Daoy (cell line): Measurements from ENCODE around the gene CDADC1. TPM values are rescaled to one million over a fixed set of nuclear protein-coding genes. Genes with fewer than 3 reads are reported as not detected.

Experiments used
- DNase-seq: peaks from one replicate; pipeline ENCODE4 v3.0.0-alpha.2; 2015; ENCODE audit warnings: low read depth
- total RNA-seq: library from RNA; depleted of rRNA; stranded (reverse); fragments of >200 nt; shearing (Covaris generic); gene quantifications from 2 replicates; pipeline ENCODE4 v1.2.3, GENCODE V29; 2014; rRNA removed

The CDADC1 gene
- total RNA-seq = 0.80 and 30.1 TPM in 2 replicates

DNA sequence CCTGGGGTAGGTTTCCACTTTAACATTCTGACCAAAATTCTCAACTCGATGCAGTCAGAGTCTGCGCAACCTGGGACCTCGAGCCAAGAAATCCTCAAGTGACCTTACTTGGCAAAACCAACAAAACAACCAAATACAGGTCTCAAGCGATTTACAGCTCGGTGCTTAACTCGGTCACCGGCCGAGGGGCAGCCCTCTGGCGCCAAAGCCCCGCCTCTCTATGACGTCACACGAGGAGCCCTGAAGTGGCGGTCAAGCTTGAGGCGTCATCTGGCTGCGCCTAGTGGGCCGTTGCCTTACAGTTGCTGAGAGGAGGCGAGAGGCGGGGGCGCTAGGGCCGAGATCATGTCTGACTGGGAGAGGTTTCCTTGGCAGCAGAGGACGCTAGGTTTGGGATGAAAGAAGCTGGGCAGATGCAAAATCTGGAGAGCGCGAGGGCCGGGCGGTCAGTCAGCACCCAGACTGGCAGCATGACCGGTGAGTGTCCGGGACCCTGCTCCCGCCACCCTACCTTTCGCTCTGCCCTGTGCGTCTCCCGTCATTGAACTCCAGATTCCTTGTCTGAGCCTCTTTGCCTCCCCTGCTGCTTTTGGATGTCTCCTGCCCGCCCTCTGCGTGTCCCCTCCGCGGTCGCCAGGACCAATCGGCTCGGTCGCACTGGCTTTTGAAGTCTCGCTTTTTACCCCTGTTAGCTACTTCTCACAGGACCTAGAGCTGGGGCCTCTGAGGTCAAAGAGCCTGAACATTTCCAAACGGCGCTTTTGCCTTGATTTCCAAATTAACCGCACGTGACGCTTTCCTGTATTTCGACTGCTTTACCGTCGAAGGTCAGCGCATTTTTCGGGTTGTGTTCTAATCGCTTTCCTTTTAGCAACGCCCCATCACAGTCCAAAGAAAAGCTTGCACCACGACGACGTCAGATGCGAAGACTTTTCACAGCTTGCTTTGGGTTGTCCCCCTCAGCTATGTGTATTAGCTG, at the start of gene CDADC1:
TSS of gene CDADC1 (plus strand) at position 283 of the 979 bp plus-strand sequence. CDS start at position 396, 113 bp downstream.
- DNase-seq = peak; percentile 95

DNA sequence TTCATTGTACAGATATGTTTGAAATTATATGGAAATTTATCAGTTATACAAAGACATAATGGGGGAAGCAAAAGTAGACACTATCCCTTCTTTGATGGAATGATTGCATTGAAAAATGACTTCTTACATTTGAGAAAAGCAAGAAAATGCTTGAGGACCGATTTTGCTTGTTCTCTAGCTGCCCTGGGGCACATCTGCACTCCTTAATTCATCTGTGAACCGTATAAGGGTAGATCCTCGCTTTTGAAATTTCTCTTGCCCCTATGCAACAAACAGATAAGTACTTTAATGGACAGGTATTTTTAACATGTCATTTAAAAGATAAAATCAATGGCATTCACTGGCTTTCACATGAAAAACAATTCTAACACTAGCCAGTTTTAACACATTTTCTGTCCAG, 41.1 kb upstream of the CDADC1 start:
- DNase-seq = no peak

DNA sequence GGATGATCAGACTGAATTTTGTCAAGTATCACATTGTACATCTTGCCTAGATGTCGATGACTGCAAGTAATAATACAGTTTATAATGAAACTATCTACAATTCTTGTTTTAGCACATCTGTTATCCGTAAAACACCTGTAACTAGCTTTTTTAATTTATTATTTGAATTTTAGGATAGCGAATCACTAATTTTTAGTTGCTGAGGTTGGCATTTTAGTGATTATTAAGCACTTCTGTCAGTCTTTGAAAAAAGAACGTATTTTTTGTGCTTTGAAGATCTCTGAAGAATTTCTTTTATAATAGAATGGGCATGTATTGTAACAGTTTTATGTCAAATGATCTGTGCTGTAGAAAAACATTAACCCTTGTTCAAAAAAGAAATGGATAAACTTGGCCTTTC, 39.1 kb upstream of the CDADC1 start:
- DNase-seq = no peak

DNA sequence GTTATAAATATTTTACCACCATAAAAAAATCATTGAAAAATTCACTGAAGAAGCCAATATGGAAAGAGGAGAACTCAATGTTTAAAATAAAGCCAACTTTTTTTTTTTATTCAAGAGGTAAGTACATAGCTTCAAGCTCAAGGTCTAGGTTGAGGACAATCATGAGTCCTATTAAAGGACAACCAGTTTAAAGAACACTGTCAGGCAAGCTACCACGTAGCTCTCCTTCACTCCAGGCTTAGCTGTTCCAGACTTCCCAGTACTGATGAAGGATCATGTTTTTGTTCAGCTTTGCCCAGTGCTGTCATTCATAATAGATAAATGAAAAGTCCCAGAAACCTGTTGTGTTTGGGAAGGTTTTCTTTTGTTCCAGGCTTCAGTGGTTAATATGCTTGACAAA, 37.6 kb upstream of the CDADC1 start:
- DNase-seq = no peak

DNA sequence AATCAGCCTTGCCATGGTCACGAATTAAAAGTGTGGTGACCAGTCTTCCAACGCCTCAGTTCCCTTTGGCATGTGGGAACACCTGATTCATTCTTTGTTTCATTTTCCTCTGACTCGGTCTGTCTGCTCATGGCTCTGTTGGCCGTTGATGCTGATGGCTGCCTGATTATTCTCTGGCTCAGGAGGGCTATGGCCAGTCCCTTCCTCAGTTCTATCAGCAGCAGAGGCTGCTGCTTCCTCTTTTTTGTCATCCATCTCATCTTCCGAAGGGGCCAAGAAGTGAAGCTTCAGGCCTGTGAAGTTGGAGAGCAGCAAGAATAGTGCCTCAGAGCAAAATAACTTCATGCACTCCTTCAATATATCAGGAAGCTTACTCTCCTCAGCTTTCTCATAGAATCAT, 37.1 kb upstream of the CDADC1 start:
- no peak for DNase-seq

DNA sequence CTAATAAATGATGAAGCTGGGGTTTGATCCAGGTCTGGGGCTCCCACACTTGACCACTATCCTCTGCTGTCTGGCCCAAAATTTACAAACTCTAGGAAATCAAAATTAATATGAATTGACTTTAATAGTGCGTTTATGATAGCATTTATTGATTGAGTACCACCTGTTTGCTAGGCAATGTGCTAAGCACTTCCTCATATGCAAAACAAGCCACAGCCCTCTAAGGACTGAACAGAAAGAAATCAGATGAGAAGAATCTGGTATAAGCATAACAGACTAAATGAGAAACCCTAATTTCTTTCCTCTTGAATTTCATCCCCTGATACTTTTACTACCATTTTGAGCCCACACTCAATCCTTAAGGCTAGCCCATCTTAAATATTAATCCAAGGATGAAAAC, 34.2 kb upstream of the CDADC1 start:
- DNase-seq = no peak

DNA sequence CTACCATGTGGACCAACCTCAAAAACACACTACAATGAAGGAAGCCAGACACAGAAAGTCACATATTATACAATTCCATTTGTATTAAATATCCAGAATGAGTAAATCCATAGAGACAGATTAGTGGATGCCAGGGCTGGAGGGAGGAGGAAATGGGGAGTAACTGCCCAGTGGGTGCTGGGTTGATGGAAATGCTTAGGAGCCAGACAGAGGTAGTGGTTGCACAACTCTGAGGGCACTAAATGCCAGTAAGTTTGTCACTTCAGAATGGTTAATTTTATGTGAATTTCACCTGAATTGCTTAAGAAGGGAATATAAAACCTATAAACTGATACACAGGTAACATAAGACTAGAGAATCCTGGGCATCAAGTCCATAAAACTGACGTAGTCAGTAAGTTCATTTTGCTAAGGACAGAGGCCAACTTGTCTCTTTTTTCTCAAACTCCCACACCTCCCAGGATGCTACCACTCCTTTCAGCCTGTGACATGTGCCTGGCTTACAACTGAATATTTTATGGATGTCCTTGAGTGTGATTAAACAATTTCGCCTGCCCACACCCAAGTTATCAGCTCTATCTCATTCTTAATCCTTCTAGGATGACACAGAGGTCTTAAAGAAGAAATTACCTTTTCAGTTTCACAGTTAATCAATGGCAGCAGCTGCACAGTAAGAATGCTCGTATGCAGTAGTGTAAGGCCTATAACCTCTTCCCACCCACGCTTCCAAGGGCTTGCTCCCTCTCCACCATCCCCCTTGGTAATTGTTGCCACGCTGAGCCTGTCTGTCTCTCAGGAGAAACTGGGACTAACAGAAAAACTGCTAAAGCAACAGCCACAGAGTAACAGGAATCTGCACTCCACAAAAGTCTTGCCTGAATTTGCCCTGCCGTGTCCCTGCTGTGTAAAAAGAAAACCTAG, 33.5 kb upstream of the CDADC1 start:
- no peak for DNase-seq

DNA sequence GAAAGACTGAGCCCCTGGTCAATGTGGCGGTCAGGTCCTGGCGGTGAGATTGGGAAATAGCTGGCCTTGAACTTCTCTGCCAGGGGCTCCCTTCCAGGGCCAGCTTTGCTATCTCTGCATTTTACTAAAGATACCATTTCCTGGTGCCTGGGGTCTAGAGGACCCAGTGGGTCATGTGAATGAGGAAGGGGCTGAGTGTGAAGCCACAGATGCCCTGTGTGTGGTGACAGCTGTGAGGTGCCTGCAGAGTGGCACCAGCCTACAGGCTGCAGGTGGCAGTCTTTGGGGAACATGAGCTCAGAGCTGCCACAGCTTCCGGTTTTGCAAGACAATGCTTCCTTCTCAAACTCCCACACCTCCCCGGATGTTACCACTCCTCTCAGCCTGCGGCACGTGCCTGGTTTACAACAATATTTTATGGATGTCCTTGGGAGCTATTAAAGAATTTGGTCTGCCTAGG, 32.8 kb upstream of the CDADC1 start:
- peak; percentile 15 for DNase-seq

DNA sequence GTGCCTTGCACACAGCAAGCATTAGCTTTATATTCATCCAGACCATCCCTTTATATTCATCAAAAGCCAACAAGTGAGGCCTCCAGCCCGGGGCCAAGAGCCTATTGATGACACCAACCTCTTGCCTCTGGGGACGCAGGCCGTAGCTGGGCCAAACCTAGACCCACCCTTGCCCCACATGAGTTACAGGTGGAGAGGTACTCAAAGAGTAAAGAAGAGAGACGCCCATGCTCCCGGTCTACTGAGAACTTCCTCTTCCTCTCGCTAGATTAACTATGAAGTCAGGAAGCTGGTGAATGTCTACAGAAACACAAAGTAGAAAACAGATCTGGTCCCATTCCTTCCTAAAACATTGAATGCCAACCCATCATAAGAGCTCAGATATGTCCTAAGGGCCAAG, 31.4 kb upstream of the CDADC1 start:
- DNase-seq = no peak

DNA sequence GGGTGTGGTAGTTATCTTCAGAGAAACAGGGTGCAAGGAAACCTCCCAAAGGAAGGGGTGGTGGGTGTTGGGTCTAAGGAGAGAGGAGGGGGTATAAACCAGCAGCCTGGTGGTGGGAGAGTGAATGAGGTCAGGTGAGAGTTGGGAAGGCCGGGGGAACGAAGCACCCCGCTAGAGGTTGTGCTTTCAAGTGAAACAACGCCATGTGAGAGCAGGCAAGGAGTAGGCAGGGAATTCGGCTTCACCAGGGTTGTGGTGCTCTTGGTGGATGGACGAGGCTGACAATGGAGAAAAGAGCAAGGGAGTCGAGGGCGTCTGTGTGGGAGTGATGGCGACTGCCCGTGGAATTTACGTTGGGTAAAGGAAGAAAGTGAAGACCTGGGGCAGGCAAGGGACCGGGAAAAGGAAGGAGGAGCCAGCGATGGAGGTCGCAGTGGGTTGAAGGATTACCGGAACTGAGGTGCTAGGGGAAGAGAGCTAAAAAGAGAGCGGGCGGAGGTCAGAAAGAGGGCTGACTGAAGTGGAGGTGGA, 29.7 kb upstream of the CDADC1 start:
- no peak for DNase-seq

DNA sequence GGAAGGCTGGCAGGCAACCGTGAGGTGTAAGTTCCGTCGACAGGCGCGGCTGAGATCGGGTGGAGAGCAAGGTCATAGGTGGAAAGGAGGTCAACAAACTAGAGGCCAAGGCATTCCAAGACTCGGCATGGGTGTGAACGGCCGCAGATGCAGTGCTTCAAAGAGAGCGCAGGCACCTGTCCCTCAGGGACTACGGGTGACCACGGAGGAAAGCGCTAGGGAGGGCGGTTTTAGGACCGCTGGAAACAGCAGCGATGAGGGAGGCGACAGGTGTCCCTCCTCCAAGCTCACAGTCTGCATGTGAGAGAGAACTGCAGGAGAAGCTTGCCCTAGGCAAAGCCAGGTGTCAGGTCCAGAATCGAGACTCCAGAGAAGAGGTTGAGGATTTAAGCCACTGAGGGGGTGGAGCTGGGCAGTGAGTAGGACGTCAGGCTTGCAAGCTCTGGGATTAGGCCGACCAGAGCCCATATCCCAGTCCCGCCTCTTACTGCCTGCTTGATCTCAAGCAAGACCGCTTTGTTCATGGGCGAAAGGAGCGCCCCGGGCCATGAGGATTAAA, 29.2 kb upstream of the CDADC1 start:
- DNase-seq = no peak

DNA sequence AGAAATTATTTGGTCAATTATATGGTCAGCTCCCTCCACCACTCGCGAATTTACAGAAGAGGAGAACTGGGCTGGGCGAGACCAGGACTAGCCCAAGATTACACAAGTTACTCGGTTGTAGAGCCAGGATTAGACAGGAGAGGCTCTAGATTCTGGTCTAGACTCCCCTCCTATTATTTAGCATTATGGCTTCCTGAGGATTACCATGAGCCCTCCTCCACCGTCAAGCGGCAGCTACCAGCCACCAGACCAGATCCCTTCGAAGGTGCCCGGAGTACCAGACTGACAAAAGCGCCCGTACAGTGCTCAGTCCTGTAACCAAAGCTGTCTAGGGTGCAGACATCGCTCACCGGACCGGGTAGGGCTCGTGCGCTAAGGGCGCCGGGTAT, 28.1 kb upstream of the CDADC1 start:
- DNase-seq = no peak

DNA sequence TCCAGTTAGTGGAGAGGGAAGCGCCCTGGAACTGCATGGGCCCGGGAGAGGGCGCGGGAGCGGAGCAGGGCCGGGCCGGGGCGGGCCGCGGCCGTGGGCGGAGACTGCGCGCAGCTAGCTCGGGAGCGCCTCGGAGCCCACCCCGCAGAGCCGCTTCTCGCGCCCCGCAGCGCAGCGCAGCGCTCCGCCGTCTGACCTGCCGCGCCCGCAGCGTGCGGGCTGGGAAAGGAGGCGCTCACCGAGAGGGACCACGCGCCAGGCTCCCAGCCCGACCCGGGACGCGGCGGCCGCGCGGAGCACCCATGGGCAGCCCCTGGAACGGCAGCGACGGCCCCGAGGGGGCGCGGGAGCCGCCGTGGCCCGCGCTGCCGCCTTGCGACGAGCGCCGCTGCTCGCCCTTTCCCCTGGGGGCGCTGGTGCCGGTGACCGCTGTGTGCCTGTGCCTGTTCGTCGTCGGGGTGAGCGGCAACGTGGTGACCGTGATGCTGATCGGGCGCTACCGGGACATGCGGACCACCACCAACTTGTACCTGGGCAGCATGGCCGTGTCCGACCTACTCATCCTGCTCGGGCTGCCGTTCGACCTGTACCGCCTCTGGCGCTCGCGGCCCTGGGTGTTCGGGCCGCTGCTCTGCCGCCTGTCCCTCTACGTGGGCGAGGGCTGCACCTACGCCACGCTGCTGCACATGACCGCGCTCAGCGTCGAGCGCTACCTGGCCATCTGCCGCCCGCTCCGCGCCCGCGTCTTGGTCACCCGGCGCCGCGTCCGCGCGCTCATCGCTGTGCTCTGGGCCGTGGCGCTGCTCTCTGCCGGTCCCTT, 27.5 kb upstream of the CDADC1 start, which contains the start of gene MLNR:
TSS of gene MLNR (plus strand) at position 303 of the 820 bp plus-strand sequence. CDS start at position 303, 0 bp downstream.
- peak; percentile 19 for DNase-seq

DNA sequence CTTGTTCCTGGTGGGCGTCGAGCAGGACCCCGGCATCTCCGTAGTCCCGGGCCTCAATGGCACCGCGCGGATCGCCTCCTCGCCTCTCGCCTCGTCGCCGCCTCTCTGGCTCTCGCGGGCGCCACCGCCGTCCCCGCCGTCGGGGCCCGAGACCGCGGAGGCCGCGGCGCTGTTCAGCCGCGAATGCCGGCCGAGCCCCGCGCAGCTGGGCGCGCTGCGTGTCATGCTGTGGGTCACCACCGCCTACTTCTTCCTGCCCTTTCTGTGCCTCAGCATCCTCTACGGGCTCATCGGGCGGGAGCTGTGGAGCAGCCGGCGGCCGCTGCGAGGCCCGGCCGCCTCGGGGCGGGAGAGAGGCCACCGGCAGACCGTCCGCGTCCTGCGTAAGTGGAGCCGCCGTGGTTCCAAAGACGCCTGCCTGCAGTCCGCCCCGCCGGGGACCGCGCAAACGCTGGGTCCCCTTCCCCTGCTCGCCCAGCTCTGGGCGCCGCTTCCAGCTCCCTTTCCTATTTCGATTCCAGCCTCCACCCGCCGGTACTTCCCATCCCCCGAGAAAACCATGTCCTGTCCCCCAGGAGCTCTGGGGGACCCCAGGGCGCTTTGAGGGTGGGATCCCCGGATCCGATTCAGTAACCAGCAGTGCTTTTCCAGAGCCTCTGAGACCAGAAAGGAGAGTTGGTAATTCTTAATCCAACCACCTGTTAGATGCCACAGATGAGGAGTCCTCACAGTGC, 26.7 kb upstream of the CDADC1 start:
- DNase-seq = no peak

DNA sequence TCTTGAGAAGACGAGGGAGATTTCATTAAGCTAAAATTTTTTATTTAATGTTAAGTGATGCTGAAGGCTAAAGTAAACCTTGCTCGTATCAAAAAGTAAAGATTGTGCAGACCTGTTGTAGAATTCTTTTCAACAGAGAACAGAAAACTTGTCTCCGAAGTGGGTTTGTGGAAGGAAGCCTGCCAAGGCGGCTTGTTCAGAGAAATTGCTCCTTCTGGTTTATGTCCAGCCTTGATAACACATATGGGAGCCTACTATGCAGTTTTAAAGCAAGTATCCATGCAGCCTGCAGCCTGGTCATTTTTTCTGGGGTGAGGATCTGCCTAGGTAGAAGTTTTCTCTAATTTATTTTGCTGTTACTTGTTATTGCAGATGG, 26.1 kb upstream of the CDADC1 start:
- no peak for DNase-seq

DNA sequence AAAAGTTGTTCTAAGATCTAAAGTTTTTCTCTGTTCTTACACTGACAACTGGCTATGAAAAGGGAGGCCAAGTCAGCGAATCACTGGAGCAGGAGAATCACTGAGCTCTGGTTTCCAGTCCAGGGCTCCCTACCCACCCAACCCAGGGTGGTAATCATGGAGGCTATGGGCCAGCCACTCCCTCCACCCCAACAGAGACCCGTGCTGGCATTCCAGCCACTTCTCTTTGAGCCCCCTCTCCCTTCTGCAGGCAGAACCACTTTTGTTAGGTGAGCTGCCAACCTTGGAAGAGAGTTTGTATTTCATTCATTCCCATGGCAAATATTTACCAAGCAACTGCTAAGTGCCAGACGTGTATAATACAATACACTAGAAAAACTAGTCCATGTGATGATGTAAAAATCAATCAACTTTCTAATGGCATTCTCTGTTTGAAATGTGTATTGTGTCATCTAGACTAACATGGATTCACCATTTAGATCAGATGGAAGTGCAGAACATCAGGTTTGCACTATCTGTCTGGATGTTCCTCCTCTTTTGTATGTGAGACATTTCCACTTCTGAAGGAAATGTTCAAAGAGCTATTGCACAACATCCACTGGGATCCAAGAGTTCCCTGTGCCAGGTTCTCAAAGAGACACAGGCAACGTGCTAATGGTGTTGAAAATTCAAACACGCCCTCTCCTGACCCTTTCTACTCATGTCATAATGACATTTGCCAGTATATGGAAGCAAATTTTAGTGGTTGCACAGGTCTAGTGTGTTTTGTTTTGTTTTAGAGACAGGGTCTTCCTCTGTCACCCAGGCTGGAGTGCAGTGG, 22.3 kb upstream of the CDADC1 start:
- no peak for DNase-seq

DNA sequence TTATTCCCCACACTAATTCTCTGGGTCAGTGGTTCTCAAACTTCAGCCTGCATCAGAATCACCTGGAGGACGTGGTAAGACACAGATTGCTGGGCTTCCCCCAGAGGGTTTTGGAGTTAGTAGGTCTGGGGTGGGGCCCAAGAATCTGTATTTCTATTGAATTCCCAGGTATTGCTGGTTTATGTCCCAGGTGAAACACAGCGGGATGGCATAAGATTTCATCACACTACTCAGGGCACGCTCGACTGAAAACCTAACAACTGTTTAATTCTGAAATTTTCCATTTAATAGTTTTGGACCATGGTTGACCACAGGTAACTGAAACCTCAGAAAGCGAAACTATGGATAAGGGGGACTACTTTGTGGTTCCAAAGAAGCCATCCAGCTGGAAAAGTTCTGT, 21.1 kb upstream of the CDADC1 start:
- DNase-seq = no peak

DNA sequence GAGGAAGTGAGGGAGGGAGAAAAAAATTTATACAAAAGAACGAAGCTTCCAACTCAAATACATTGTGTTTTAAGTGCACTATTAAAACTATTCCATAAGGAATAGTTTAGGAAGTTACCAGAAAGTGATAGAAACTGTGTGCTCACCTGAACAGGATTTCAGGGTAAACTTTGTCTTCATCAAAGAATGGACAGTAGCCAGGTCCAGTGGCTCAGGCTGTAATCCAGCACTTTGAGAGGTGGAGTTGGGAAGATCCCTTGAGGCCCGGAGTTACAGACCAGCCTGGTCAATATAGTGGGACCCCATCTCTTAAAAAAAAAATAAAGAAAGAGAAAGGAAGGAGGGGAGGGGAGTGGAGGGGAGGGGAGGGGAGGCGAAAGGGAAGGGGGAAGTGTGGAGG, 13.0 kb upstream of the CDADC1 start:
- no peak for DNase-seq

DNA sequence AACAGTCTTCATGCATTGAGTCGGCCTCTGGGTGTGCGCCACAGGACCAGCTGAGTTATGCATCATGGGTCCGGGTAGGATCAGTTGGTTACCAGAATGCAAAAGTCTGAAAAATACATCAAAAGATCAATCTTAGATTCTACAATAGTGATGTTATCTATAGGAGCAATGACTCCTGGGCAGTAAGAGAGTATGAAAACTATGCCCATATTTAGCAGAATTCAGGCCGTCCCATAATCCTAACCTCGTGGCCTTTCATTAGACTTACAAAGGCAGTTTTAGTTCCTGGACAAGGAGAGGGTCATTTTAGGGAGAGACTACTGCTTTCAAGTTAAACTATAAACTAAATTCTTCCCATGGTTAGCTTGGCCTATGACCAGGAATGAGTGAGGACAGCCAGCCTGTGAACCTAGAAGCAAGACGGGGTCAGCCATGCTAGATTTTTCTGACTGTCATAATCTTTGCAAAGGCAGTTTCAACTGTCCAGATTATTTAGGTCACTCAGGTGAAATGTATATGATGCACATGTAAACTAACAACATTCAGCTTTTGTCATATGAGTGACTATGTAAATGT, 11.8 kb upstream of the CDADC1 start:
- DNase-seq = no peak
